Chondrocyte (in vitro differentiated cells): ENCODE measurements around the gene RPIA. TPM values are rescaled to one million over a fixed set of nuclear protein-coding genes. Genes with fewer than 3 reads are reported as not detected.
A peak's percentile ranks its signal among the peaks of the same experiment; 100 is the strongest.

Source experiments
- DNase-seq: peaks from one replicate; pipeline ENCODE4 v3.0.0; 2021; ENCODE audit warnings: mixed read lengths, low spot score
- H3K27ac Mint-ChIP-seq: one replicate; pipeline ENCODE4 v1.8.0; 2021; ENCODE audit warnings: mild to moderate bottlenecking, moderate library complexity, mixed read lengths; ENCODE audit not compliant: unreplicated experiment
- H3K27me3 Mint-ChIP-seq: 2 replicates; pipeline ENCODE4 v1.8.0; 2021; ENCODE audit warnings: low read depth, mixed read lengths
- H3K36me3 Mint-ChIP-seq: 2 replicates; pipeline ENCODE4 v1.8.0; 2021; ENCODE audit warnings: low read depth, mixed read lengths
- H3K4me1 Mint-ChIP-seq: 2 replicates; pipeline ENCODE4 v1.8.0; 2021; ENCODE audit warnings: low read depth, mild to moderate bottlenecking, mixed read lengths
- H3K4me3 Mint-ChIP-seq: one replicate; pipeline ENCODE4 v1.8.0; 2021; ENCODE audit warnings: mild to moderate bottlenecking, moderate library complexity, mixed read lengths; ENCODE audit not compliant: unreplicated experiment
- H3K9me3 Mint-ChIP-seq: 2 replicates; pipeline ENCODE4 v1.8.0; 2021; ENCODE audit warnings: low read depth, mixed read lengths
- total RNA-seq: library from RNA; stranded (reverse); gene quantifications from 3 replicates; pipeline ENCODE4 v1.2.1, GENCODE V29; 2021
- TF ChIP-seq, protein P1 (sequence below): fragments of 200-600 bp; sonication (generic); IDR thresholded peaks from 2 replicates; pipeline ENCODE4 v1.5.0; 2021; ENCODE audit warnings: antibody characterized with exemption, mild to moderate bottlenecking, moderate library complexity

The RPIA gene
- total RNA-seq, 1 donor from 2014 or later: 8.6 TPM

DNA sequence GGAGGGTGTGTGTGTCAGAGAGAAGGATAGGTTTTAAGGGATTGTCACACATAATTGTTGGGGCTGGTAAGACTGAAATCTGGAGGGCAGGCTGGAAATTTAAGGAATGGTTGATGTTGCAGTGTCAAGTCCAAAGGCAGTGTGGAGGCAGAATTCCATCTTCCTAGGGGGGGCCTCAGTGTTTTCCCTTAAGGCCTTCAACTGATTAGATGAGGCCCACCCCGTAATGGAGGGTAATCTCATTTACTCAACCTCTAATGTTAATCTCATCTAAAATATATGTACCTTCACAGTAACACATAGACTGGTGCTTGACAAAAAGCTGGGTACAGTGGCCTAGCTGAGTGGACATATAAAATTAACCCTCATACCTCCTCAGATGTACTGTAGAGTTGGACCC, 30.9 kb upstream of the RPIA start:
- H3K4me3 Mint-ChIP-seq: no peak overlapping the region
- no peak for DNase-seq
- TF ChIP-seq, protein P1, sequence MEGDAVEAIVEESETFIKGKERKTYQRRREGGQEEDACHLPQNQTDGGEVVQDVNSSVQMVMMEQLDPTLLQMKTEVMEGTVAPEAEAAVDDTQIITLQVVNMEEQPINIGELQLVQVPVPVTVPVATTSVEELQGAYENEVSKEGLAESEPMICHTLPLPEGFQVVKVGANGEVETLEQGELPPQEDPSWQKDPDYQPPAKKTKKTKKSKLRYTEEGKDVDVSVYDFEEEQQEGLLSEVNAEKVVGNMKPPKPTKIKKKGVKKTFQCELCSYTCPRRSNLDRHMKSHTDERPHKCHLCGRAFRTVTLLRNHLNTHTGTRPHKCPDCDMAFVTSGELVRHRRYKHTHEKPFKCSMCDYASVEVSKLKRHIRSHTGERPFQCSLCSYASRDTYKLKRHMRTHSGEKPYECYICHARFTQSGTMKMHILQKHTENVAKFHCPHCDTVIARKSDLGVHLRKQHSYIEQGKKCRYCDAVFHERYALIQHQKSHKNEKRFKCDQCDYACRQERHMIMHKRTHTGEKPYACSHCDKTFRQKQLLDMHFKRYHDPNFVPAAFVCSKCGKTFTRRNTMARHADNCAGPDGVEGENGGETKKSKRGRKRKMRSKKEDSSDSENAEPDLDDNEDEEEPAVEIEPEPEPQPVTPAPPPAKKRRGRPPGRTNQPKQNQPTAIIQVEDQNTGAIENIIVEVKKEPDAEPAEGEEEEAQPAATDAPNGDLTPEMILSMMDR: no peak
- H3K9me3 Mint-ChIP-seq: no peaks in the 10 kb centered on the region
- no peaks in the 10 kb centered on the region for H3K27me3 Mint-ChIP-seq
- no peak overlapping the region for H3K27ac Mint-ChIP-seq
- H3K36me3 Mint-ChIP-seq: no peaks in the 10 kb centered on the region
- H3K4me1 Mint-ChIP-seq: peaks cover 29% of the 10 kb centered on the region

DNA sequence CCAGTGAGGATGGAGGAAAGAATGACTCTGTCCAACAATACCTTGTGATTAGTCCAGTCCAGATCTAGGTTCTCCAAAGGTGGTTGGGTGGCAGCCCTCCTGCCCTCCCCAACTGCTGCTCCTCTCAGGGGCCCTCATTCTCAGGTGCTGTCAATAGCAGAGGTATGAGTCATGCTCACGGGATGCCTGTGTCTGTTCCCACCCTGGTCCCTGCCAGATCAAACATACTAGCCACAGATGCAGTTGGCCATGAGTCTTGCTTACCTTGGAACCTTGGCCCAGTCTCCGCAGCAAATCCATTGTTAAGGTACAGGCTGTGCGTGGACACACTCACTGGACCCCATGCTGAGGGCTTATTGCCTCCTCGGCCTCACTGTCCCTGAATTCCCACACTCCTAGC, 24.9 kb upstream of the RPIA start:
- H3K27me3 Mint-ChIP-seq: peaks cover 8% of the 10 kb centered on the region
- TF ChIP-seq, protein P1: no peak
- H3K27ac Mint-ChIP-seq: no peak overlapping the region
- no peak overlapping the region for H3K4me3 Mint-ChIP-seq
- no peaks in the 10 kb centered on the region for H3K36me3 Mint-ChIP-seq
- H3K9me3 Mint-ChIP-seq: no peaks in the 10 kb centered on the region
- no peaks in the 10 kb centered on the region for H3K4me1 Mint-ChIP-seq
- no peak for DNase-seq

DNA sequence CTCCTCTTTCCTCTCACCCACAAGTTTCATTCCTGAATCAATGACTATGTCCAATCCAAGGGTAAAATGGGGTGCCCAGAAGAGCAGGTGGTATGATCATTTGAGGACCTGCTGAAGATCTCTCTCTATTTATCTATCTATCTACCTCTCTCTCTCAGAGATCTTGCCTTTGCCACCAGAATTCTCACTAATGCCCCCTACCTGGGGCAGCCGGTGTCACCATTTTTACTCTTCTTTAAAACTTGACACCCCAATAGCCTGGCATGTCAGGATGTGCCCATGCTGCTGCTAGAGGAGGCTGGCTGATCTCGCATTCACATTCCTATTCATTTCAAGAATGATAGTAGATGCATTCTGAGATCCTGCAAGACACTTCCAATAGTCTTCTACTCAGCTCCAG, 24.3 kb upstream of the RPIA start:
- TF ChIP-seq, protein P1: no peak
- H3K4me1 Mint-ChIP-seq: no peaks in the 10 kb centered on the region
- H3K27ac Mint-ChIP-seq: no peak overlapping the region
- DNase-seq: no peak
- no peaks in the 10 kb centered on the region for H3K9me3 Mint-ChIP-seq
- H3K4me3 Mint-ChIP-seq: no peak overlapping the region
- peaks cover 12% of the 10 kb centered on the region for H3K27me3 Mint-ChIP-seq
- H3K36me3 Mint-ChIP-seq: no peaks in the 10 kb centered on the region

DNA sequence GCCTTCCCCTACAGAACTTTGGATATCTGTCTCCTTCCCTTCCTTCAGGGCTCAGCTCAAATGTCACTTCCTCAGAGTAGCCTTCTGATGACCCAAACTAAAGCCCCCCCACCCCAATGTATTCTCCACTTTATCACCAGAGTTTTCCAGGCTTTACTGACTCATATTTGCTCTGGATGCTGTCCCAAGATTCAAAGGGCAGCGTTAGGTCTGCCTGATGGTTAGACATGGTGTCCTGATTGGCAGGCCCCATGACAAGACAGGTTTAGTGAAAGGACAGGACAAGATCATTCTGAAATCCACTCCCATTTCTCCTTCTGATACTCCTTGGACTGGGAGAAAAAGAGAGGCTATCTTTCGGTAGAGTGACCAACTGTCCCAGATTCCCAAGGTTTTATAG, 22.6 kb upstream of the RPIA start:
- H3K27me3 Mint-ChIP-seq: peaks cover 16% of the 10 kb centered on the region

DNA sequence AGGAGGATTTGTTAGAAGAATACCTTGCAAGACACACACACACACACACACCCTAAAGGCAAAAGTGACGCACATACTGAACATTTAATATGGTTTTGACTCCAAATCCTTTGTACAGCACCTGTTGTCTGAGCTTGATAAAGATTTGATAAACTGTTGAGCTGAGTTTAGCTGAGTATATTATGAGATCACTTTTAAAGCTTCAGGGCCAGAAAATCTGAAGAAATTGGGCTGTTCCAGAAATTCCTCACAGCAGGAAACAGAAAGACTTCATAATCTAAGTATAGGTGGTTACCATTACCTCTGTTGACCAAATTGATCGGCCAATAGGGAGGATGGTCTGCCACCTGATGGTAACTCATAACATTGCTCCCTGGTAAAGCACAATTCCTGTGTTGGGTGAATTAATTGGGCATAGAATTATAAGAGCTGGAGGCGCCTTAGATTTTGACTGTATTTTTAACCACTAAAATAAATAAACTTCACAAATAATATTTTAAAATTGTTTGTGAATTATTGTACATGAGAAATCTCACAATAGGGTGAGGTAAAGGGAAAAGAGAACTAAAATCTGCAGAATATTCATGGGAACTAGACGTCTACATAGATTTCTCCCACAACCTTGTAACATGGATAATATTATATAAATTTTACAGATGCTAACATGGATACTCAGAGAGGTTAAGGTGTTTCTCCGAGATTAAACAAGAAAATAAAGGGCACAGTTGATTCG, 21.8 kb upstream of the RPIA start:
- no peak for DNase-seq
- Mint-ChIP-seq H3K4me1 (no peaks in the 10 kb centered on the region), H3K27ac (no peak overlapping the region), H3K27me3 (peaks cover 21% of the 10 kb centered on the region), H3K9me3 (no peaks in the 10 kb centered on the region), H3K4me3 (no peak overlapping the region), H3K36me3 (no peaks in the 10 kb centered on the region)
- TF ChIP-seq, protein P1: peak; percentile 89

More for the DNA sequence above, 22.6 kb upstream of the RPIA start:
- H3K27ac Mint-ChIP-seq: no peak overlapping the region
- H3K36me3 Mint-ChIP-seq: no peaks in the 10 kb centered on the region
- no peaks in the 10 kb centered on the region for H3K4me1 Mint-ChIP-seq
- no peaks in the 10 kb centered on the region for H3K9me3 Mint-ChIP-seq
- DNase-seq: no peak
- no peak overlapping the region for H3K4me3 Mint-ChIP-seq
- TF ChIP-seq, protein P1: no peak
